BE2C (cell line): ENCODE data around the gene YPEL4.

ENCODE experiments used
- DNase-seq: peaks from one replicate; pipeline ENCODE4 v3.0.0-alpha.2; 2020
- H3K27me3 ChIP-seq: fragments of 250-450 bp; sonication (Bioruptor Pico); 2 replicates; pipeline ENCODE4 v1.5.1; 2020; ENCODE audit warnings: mild to moderate bottlenecking
- H3K36me3 ChIP-seq: fragments of 250-450 bp; sonication (Bioruptor Pico); 2 replicates; pipeline ENCODE4 v1.5.1; 2020; ENCODE audit warnings: mild to moderate bottlenecking
- H3K4me1 ChIP-seq: fragments of 250-450 bp; sonication (Bioruptor Pico); 2 replicates; pipeline ENCODE4 v1.5.1; 2020
- H3K4me3 ChIP-seq: 2 replicates; pipeline ENCODE4 v1.5.1; 2011; ENCODE audit warnings: low read depth, low read length
- H3K9me3 ChIP-seq: fragments of 250-450 bp; sonication (Bioruptor Pico); 2 replicates; pipeline ENCODE4 v1.5.1; 2020
- TF ChIP-seq, protein P1 (sequence below): IDR thresholded peaks from 2 replicates; pipeline ENCODE4 v1.5.1; 2012; ENCODE audit warnings: mild to moderate bottlenecking, low read depth, low read length

Gene YPEL4

DNA sequence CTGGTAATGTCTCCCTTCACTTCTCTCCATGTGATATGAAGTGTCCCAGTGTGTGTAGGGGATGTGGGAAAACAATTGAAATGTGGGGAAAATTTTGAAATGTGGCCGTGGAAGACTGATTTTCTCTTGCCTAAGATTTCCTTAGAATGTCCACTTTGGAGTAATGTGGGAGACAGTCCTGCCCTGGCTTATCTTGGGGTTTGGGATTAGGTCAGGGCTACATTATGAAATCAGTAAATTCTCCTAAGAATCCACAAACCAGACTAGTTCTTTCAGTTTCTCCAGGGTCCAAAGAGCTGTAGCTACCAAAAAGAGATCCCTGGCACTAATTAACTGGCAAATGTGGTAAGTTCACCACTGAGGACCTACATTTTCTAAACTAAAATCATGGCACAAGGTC, 22.8 kb downstream of the YPEL4 start:
- TF ChIP-seq, protein P1, sequence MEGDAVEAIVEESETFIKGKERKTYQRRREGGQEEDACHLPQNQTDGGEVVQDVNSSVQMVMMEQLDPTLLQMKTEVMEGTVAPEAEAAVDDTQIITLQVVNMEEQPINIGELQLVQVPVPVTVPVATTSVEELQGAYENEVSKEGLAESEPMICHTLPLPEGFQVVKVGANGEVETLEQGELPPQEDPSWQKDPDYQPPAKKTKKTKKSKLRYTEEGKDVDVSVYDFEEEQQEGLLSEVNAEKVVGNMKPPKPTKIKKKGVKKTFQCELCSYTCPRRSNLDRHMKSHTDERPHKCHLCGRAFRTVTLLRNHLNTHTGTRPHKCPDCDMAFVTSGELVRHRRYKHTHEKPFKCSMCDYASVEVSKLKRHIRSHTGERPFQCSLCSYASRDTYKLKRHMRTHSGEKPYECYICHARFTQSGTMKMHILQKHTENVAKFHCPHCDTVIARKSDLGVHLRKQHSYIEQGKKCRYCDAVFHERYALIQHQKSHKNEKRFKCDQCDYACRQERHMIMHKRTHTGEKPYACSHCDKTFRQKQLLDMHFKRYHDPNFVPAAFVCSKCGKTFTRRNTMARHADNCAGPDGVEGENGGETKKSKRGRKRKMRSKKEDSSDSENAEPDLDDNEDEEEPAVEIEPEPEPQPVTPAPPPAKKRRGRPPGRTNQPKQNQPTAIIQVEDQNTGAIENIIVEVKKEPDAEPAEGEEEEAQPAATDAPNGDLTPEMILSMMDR = no peak
- no peaks in the 10 kb centered on the region for H3K36me3 ChIP-seq
- no peak overlapping the region for H3K4me3 ChIP-seq
- H3K9me3 ChIP-seq = no peaks in the 10 kb centered on the region
- H3K4me1 ChIP-seq = no peaks in the 10 kb centered on the region
- DNase-seq = no peak
- no peaks in the 10 kb centered on the region for H3K27me3 ChIP-seq

DNA sequence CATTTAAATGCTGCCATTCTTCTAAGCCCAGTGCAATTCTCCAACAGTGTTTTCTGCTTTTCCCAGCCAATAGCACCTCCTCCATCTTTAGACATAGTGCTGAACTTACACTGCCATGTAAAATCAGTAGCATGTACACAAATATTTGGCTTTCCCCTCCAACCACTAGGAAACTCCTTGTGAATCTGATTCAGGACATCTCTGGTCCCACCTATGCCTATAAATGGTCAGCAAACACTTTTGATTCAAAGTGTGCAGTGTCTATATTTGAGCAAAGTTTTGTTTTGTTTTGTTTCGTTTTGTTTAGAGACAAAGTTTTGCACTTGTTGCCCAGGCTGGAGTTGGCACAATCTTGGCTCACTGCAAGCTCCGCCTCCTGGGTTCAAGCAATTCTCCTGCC, 24.8 kb downstream of the YPEL4 start:
- H3K4me1 ChIP-seq = no peaks in the 10 kb centered on the region
- no peak for DNase-seq
- no peaks in the 10 kb centered on the region for H3K9me3 ChIP-seq
- no peak overlapping the region for H3K4me3 ChIP-seq
- H3K27me3 ChIP-seq = no peaks in the 10 kb centered on the region
- no peaks in the 10 kb centered on the region for H3K36me3 ChIP-seq
- TF ChIP-seq, protein P1 = no peak

DNA sequence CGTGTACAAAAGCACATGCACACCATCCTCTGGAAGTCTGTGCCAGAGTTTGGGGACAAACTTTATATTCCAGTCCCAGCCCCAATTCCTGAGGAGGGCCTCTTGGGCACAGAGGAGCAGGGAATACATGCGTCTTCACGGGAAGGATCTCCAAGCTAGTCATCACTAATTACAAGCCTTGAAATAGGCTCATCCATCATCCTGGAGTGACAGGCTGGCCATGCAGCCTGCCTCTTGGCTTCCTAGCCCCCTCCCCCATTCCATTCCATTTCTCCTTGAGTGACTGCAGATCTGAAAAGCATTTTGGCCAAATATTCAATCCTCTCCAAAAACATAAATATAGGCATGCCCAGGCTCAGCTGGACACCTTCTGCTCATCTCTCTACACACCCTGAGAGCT, 27.4 kb downstream of the YPEL4 start:
- Histone ChIP-seq H3K4me3 (no peak overlapping the region), H3K27me3 (no peaks in the 10 kb centered on the region), H3K4me1 (no peaks in the 10 kb centered on the region), H3K9me3 (no peaks in the 10 kb centered on the region), H3K36me3 (no peaks in the 10 kb centered on the region)
- DNase-seq = no peak
- TF ChIP-seq, protein P1 = no peak

DNA sequence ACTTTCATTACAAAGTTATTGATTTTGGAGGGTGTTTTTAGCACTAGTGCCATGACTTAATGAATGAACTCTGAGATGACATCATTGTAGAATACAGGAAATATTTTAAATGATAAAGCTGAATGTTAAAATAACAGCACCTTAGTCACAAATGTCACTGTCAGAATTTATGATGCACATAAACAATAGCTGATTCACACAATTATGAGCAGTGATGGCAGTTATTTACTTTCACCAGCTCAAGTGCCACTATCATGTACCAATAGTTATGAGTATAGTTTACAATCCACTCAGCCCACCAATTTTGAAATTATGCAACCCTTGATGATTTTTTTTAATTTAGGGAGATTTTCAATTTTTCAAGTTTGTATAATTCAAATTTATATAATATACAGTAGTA, 29.2 kb downstream of the YPEL4 start:
- no peaks in the 10 kb centered on the region for H3K4me1 ChIP-seq
- no peak for DNase-seq
- TF ChIP-seq, protein P1 = no peak
- no peak overlapping the region for H3K4me3 ChIP-seq
- no peaks in the 10 kb centered on the region for H3K27me3 ChIP-seq
- no peaks in the 10 kb centered on the region for H3K36me3 ChIP-seq
- no peaks in the 10 kb centered on the region for H3K9me3 ChIP-seq

DNA sequence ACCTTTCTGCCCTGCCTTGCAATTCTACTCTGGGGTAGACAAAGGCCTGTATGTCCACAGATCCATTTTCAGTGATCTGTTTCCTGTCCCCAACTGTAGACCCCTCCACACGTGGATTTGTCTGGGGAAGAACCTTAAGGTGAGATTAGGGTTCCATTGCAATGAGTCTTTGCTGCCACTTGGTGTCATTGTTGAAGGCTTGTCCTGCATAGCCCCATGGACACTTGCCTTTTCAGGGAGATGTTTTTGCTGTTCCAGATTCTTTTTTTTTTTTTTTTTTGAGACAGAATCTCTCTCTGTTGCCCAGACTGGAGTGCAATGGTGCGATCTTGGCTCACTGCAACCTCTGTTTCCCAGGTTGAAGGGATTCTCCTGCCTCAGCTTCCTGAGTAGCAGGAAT, 30.4 kb downstream of the YPEL4 start:
- TF ChIP-seq, protein P1 = peak; percentile 33; the same call in 1 of the 2 replicates
- Histone ChIP-seq H3K4me3 (no peak overlapping the region), H3K9me3 (no peaks in the 10 kb centered on the region), H3K4me1 (no peaks in the 10 kb centered on the region), H3K36me3 (no peaks in the 10 kb centered on the region), H3K27me3 (no peaks in the 10 kb centered on the region)
- no peak for DNase-seq

DNA sequence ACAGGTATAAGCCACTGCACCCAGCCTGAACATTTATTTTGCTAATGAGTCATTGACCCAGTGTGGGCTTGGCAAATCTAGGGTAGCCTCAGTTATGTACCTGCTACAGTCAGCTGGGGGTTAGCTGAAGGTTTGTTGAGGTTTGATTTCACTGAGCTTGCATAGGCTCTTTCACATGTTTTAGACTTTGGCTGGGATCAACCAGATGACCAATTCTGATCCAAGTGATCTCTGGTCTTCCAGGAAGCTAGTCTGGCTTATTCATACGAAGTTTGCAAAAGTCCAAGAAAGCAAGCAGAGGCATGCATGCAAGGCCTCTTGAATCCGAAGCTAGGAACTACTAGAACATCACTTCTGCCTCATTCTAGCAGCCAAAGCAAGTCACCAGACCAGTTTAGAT, 31.3 kb downstream of the YPEL4 start:
- H3K4me3 ChIP-seq = no peak overlapping the region
- no peaks in the 10 kb centered on the region for H3K9me3 ChIP-seq
- no peak for DNase-seq
- H3K4me1 ChIP-seq = no peaks in the 10 kb centered on the region
- H3K36me3 ChIP-seq = no peaks in the 10 kb centered on the region
- H3K27me3 ChIP-seq = no peaks in the 10 kb centered on the region
- TF ChIP-seq, protein P1 = no peak
